Activated CD8-positive, alpha-beta memory T cell treated with anti-CD3 and anti-CD28 coated beads, Interleukin-2, amount 50 U/mL, for 4 hours (primary cell): Measurements from ENCODE around the gene ENPEP.
"Not testable (repeated sequence)": the region's sequence is repeated elsewhere in the genome, so short reads cannot be mapped to it uniquely, and the experiment has no call there.

Experiments
- DNase-seq: peaks from one replicate; pipeline ENCODE4 v3.0.0-alpha.2; 2020

The ENPEP gene

GRCh38 chr4:110518889-110519490, 43.0 kb downstream of the ENPEP start:
- DNase-seq: peak; percentile 16

GRCh38 chr4:110520886-110521285, 44.9 kb downstream of the ENPEP start:
- DNase-seq: no peak

- DNase-seq: no peak
Observed at GRCh38 chr4:110526589-110526988, 50.6 kb downstream of the ENPEP start.

GRCh38 chr4:110527156-110527555, 51.2 kb downstream of the ENPEP start:
- DNase-seq: no peak

- no peak for DNase-seq
Observed at GRCh38 chr4:110532901-110533589, 57.1 kb downstream of the ENPEP start.

GRCh38 chr4:110533590-110533910, 57.6 kb downstream of the ENPEP start:
- no peak for DNase-seq

- no peak for DNase-seq
Observed at GRCh38 chr4:110533940-110534339, 58.0 kb downstream of the ENPEP start.

GRCh38 chr4:110540581-110540980, 64.6 kb downstream of the ENPEP start:
- no peak for DNase-seq

- DNase-seq: no peak
Observed at GRCh38 chr4:110540982-110541451, 65.1 kb downstream of the ENPEP start.

GRCh38 chr4:110543577-110543976, 67.6 kb downstream of the ENPEP start:
- no peak for DNase-seq

- no peak for DNase-seq
Observed at GRCh38 chr4:110544594-110544993, 68.6 kb downstream of the ENPEP start.

GRCh38 chr4:110550260-110550659, 74.3 kb downstream of the ENPEP start:
- DNase-seq: no peak

GRCh38 chr4:110553197-110553596, 77.2 kb downstream of the ENPEP start:
- no peak for DNase-seq

GRCh38 chr4:110567214-110567613, 91.3 kb downstream of the ENPEP start:
- no peak for DNase-seq

- not testable (repeated sequence) for DNase-seq
Observed at GRCh38 chr4:110576696-110577095, 100.7 kb downstream of the ENPEP start.

- no peak for DNase-seq
Observed at GRCh38 chr4:110586131-110586850, 110.3 kb downstream of the ENPEP start.

GRCh38 chr4:110587666-110588285, 111.8 kb downstream of the ENPEP start:
- no peak for DNase-seq

GRCh38 chr4:110589297-110589696, 113.3 kb downstream of the ENPEP start:
- no peak for DNase-seq

GRCh38 chr4:110595583-110595982, 119.6 kb downstream of the ENPEP start:
- no peak for DNase-seq

GRCh38 chr4:110596431-110596830, 120.5 kb downstream of the ENPEP start:
- no peak for DNase-seq

GRCh38 chr4:110597582-110597981, 121.6 kb downstream of the ENPEP start:
- no peak for DNase-seq

- DNase-seq: no peak
Observed at GRCh38 chr4:110602061-110602460, 126.1 kb downstream of the ENPEP start.

GRCh38 chr4:110605077-110605476, 129.1 kb downstream of the ENPEP start:
- no peak for DNase-seq
